GM19452 (cell line): ENCODE measurements around the gene SERBP1.
"Not testable (repeated sequence)": the region's sequence is repeated elsewhere in the genome, so short reads cannot be mapped to it uniquely, and the experiment has no call there.

Experiments used
- ATAC-seq: cut with Tn5 transposase; IDR thresholded peaks from one replicate; pipeline ENCODE4 v1.9.1; 2021; ENCODE audit not compliant: unreplicated experiment

SERBP1 gene

DNA sequence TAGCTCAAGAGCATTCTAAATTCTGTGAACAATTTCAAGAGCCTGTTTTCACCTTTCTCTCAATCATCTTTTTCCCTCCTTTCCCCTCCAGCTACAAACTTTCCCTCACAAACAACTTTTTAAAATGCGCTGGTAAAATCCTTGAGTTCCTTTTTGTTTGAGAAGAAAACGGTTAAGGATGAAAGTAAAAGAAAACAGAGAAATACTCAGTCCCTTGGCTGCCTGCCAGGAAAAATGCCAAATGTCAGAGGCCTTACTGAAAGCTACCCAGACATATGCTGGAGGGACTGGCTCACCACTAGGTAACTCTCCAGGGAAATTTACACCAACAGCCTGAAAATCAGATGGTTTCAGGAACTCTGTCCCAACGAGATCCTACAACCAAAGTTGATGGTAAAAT, 11.0 kb upstream of the SERBP1 start:
- ATAC-seq = peak; percentile 54

DNA sequence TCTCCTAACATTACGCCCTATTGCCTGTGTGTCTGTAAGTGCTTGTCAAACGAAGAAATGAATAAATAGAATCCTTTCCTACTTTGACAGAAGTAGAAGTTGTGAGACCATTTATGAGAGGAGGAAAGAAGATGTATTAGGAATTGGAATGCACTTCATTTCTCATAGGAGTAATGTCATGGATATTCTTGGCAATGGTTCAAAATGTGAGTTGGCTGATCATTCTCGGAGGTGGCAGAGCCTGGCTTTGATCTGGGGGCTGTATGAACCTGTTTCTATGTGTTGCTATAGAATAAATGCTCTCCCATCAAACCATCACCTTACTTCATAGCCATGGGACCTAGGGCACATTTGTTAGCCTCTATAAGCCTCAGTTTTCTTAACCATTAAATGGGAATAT, 10.1 kb upstream of the SERBP1 start:
- ATAC-seq = no peak

DNA sequence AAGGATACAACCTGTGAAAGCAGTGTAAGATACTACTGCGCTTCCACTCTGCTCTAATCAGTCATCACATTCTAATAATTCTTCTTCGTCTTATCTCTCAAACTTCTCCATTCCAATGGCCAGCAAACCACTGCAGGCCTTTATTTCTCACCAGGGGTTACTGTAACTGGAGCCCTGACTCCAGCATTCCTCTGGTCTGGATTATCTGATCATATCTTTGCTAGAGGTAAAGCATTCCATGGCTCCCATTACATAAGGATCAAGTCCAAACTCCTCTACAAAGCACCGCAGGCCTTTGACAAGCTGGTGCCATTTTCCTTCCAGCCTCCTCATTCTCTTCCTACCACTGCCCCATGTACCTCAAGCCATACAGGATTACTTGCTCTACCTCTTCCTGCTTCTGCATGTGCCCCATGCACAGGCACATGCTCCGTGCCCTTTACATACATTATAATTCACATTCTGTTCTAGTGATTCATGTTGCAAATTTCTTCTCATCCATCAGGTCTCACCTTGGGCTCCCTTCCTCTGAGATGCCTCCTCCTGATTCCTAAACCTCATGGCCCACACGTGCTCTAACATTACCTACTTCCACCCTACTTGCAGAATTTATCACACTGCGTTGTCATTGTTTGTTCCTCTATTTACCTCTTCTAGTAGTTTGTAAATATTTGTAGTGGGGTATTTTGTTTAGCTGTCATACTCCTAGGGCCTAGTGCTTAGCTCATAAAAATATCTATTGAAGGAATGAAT, 9.3 kb upstream of the SERBP1 start:
- no peak for ATAC-seq

DNA sequence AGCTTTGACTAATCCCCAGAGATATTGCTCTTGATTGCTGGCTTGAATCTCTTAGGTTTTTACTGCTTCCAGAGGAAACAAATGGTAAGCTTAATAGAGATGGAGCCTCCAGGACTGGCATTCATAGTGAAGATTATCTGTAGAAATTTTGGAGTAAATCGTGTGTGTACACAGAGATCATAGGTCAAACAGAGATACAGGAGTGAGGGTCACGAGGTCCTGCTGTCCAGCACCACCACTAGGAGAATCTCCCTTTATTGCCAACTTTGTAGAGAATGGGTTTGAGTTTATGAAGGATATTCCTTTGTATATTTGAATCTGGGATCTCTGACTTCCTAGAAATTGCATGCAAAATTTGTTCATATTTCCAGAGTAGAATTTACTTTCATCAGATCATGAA, 7.8 kb upstream of the SERBP1 start:
- ATAC-seq = no peak

DNA sequence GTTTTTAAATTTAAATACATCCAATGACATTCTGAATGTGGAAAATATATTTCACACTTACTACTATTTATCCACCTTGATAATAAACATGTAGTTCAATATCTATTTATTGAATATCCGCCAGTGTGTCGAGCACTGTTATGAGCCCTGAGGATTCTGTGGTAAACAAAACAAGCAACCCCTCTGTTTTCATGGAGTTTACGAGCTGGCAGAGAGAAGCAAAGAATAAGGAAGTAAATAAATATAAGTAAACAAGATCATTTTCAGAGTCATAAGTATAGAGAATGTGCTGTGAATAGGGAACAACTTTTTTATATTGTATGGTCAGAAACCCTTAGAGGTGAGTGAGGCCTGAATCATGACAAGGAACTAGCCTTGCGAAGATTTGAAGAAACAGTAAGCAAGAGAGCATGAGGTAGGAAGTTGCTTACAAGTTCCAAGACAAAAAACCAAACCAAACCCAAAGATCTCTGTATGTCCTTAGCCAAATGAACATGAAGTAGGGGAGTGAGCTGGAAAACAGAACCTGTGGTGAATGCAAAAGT, 6.4 kb upstream of the SERBP1 start:
- no peak for ATAC-seq

DNA sequence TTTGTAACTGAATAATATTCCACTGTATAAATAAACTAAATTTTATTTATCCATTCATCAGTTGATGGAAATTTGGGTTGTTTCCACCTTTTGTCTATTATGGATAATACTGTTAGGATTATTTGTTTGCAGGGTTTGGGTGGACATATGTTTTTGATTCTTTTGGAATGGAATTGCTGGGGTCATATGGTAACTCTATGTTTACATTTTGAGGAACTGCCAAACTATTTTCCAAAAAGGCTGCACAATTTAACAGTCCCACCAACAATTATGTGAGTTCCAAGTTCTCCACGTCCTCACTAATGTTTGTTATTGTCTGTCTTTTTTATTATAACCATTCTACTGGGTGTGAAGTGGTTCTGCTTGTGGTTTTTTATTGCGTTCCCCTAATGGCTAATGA, 4.3 kb upstream of the SERBP1 start:
- ATAC-seq = no peak

DNA sequence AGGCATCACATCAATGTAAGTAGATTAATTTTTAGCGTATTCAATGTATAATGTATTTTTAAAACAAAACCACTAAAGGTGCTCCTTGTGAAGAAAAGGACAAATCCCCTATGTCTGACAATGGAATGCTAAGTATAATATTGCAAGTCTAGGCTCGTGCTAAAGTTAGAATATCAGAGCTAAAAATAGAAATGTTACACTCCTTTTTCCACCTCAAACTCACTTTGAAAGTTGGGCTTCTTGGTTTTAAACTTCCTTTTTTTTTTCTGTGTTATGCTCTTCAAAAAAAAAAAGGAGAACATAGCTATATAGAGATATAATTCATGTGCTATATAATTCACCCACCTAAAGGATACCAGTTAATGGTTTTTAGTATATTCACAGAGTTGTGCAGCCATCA, 3.6 kb upstream of the SERBP1 start:
- ATAC-seq = no peak

DNA sequence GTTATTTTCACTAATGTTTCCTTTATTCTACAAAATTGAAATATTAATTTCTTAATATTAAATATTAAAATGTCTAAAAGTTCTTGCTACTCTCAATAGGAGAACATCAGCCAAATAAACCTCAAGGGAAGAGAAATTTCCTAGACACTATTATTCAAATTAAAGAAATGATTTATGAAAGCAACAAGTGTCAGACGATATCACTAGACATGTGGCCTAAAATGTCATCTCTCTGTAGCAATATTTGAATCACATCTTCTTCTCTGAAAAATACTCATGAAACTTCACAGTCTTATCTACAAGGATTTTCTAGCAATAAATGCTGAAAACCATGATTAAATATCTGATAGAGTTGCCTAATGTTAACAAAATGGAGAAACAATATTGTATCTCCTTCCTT, 2.5 kb upstream of the SERBP1 start:
- ATAC-seq = no peak

DNA sequence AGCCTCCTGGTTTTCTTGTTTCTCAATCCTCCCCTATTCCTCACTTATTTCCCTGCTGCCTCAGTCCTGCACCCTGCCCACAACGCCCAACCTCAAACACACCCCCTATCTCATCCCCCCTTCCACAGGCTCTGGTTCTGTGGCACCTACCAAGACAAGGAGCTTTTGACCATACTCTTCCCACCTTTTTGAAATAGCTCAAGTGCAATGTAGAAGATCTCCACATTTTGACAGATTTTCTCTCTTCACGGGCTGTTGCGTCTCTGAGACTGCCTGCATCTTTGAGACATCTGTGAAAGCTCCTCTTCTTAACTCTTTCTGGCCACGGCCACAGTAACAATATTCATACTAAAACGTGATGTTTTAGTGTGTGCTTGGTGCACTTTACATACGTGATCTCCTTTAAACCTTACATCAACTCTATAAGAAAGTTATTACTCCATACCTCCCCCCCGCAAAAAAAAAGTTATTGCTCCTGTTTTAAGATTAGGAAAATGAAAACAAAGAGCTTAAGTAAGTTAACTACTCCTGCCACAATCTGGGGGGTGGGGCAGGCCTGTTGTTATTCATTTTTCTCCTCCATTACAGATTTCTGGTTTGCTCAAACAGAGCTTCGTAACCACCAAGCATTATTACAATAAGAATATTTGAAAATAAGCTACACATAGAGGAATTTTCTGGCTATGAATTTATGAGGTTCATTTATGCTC, 1.8 kb upstream of the SERBP1 start:
- ATAC-seq = no peak

DNA sequence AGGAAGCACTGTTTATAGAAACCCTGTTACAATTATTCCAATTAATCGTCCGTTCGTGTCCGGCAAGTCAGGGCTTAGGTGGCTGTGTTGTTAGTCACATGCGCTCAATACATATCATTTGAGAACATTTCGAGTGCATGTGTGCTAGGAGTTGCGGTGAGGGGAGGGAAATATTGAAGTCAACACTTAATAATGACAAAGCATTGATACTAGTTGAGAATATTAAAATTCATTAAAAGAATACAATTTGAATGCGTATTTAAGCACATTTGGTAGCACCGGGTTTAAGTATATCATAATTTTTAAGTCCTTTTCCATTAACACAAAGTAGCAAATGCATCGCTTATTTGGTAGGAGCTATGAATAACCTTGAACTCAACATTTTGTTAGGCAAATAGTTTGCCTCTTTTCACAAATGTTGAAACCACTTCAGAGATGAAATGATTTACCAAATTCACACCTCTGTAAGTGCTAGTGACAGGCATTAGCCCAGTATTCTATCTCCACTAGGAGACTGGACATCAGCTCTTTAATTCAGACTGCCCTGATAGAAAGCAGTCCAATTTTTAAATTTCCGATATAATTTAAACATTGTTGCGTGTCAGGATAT, 1.1 kb upstream of the SERBP1 start:
- ATAC-seq = no peak

DNA sequence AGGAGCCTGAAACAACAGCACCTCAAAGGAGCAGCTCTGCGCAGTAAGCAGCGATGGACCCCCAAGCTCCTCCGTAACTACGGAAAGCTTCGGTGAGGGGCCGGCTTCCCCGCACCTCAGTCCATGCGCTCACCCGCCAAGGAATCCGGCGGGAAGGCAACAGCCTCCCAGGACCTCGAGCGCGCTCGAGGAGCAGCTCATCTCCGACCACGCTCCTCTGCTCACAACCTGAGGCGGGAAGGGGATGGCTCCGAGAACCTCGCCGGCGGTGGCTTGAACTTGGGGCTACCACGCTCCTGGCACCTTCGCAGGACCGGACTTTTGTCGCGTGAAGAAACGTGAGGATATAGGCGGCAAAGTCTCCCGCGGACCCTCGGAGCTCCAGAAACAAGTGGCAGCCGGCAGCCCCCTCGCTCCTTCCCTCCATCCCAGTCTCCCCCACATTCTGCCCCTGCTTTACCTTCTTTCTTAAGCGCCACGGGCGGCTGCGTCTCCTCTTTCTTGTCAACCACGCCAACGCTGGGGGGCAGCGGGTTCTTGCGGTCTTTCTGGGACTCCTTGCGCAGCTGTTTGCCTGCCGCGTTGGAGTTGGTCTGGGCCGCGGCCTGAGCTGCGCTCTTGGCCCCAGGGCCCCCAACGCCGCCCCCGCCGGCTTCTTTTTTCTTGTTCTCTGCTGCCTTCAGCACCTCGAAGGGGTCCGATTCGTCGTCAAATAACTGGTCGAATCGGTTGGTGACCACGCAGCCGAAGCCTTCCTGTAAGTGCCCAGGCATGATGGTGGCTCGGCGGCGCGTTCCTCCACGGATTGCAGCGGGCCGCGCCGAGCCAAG, 459 bp downstream of the SERBP1 start:
- peak; percentile 4 for ATAC-seq

DNA sequence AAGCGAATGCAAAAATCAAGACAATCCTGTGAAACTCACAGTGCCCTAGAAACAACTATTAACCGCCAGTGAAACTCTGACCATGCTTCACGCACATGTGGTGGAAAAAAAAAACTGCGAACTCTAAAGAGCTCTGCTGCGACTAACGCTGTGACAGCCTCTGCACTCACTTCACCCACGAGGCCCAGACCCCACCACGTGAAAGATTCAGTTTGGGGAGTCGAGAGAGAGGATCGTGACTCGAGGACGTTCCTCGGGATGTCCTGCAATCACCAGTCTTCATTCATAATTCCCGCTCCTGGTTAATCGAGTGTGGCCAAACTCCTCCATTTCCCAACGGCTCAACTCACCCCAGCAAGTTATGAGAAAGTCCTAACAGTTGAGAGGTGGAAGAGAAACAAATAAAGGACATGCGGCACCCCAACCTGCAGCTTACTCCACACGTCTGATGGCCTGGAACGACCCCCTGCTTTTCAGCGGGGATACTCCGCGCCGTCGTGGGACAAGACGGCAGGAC, 1.1 kb downstream of the SERBP1 start:
- no peak for ATAC-seq

DNA sequence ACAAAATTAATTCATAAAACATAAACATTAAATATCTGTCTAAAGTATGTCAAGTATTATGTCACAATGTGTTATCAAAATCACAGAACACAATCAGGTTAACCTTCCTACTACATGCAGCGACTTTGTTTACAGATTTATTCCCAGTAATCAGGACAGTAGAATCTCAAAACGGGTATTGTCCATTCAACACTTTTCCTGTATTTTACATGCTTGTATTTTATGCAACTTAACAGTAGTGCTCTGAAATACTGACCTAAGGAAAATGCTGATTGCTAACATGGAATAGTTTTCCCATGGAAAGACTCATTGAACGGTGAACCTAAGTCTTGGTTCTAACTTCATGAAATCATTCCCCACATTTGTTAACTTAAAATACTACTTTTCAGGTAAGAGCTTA, 2.3 kb downstream of the SERBP1 start:
- no peak for ATAC-seq

DNA sequence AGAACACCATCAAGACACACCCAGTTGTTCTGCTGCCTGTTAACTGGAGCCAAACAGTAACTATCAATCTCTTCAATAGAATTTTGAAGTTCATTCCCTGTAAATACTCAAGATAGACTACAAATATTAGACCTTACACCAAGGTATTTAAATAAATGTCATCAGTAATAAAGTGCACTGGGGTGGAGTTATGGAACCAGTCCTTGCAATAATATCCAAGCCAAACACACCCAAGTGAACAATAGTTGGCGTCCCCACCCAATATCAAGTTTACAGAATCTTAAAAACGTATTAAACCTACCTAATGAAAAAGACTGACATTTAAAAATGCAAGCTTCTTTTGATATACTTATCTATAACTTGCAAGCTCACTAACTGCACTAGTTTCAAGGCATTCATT, 2.7 kb downstream of the SERBP1 start:
- ATAC-seq = no peak

DNA sequence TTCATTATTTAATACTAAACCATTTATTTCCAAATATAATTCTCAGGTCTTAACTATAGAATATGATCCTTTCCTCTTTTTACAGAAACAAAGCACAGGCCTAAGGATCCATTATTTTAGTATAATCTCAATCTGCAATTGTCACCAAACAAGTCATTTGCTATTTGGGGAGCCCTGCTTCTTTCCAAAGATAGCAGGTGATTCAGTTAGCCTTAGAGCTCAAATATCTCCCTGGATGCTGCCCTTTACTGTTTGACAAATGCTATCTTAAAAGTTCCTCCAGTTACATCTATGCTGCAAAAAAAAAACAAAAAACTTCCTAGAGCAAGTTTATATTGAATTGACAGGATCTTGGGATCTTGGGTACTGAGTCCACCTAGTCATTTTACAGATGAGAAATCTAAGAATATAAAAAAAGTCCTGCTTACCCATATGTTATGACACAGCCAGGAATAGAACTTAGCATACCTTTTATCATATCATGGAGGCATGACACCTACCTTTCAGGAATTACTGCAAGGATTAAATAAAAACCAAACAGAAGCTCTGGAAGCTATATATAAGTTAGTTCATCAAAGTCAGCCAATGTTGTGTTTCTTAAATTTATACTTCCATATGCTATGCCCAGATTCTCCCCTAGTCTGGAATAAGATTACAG, 9.2 kb downstream of the SERBP1 start:
- ATAC-seq = no peak

DNA sequence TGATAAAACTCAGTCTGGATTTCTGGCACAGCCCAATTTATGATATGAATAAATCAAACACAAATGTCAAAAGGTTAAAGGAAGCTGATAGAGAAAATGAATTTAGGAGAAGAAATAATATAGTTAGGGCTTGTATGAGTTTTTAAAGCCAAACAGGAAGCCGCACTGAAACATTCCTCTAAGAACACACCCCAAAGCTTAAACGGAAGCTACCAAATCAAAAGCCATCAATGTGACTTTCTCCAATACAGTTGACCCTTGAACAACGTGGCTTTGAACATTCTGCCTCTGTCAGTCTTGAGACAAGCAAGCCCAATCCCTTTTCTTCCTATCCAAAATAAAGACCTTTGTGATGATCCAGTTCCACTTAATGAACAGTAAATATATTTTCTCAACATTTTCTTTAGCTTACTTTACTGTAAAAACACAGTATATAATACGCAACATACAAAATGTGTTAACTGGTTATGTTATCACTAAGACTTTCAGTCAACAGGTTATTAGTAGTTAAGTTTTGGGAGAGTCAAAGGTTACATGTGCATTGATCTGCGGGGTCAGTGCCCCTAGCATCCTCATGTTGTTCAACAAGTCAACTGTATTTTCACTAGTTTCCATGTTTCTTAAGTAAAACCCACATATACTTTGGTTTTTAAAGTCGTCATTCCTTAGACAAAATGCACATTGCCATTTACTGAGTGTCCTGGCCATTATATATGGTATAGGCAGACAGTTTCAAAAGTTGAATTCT, 11.2 kb downstream of the SERBP1 start:
- ATAC-seq = no peak

DNA sequence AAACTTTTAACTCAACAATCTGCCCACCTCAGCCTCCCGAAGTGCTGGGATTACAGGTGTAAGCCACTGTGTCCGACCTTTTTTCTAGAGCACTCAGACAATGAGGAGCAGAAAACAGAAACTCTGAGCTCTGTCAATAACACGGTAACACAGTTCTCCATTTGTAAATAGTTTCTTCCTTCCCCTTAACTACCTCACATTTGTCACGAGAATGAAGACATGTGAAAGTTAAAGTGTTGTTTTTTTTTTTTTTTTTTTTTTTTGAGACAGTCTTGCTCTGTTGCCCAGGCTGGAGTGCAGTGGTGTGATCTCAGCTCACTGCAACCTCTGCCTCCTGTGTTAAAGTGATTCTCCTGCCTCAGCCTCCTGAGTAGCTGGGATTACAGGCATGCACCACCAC, 12.5 kb downstream of the SERBP1 start:
- not testable (repeated sequence) for ATAC-seq

DNA sequence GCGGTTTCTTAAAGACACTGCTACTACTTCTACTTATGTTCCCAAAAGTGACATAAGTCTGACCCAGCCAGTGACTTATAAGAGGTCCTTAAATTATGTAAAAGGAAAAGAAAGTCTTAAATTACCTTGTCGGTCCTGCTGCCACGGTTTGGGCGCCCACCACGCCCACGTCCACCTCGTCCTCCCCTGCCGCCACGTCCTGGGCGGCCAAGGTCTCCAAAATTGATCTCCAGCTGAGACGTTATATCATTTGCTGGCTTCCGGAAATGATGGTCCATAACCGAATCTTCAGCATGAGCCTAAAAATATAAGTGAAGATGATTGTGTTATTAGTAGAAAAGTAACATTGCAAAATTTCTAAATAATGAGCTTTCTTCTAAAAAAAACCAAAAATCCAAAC, 15.2 kb downstream of the SERBP1 start:
- ATAC-seq = no peak

DNA sequence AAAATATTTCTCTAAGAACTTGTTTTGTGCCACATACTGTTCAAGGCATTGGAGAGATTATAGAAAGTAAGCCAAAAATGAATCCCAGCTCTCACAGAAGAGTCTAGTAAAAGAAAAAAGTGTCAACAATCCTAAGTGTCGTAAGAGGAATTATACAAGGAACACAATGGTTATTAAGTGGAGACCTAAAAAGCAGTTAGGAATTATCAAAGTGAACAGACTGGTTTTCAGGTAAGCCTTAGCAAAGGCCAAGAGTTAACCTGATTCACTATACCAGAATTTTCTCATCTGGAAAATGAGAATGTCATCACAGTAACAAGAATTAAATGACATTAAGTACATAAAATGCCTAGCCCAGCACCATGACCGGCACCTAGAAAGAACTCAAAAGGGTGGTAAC, 15.6 kb downstream of the SERBP1 start:
- no peak for ATAC-seq

DNA sequence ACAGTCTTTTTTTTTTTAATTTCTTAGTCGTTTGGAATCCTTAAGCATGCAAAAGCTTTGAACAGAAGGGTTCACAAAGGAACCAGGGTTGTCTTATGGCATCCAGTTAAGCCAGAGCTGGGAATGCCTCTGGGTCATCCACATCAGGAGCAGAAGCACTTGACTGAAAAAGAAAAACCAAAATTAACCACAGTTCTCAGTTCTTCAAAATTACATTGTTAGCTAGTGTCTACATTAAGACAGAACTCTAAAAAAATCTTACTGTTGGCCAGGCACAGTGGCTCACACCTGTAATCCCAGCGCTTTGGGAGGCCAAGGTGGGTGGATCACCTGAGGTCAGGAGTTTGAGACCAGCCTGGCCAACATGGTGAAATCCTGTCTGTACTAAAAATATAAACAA, 17.1 kb downstream of the SERBP1 start:
- not testable (repeated sequence) for ATAC-seq
